A204.1 (cell line): ENCODE data around the gene LYST.
"Not testable (repeated sequence)": the region's sequence is repeated elsewhere in the genome, so short reads cannot be mapped to it uniquely, and the experiment has no call there.

Source experiments
- FAIRE-seq: peaks from 2 replicates; lab custom pipeline; 2012; peaks lifted over from hg19 to GRCh38; lab: Jason Lieb, UNC

Gene LYST

DNA sequence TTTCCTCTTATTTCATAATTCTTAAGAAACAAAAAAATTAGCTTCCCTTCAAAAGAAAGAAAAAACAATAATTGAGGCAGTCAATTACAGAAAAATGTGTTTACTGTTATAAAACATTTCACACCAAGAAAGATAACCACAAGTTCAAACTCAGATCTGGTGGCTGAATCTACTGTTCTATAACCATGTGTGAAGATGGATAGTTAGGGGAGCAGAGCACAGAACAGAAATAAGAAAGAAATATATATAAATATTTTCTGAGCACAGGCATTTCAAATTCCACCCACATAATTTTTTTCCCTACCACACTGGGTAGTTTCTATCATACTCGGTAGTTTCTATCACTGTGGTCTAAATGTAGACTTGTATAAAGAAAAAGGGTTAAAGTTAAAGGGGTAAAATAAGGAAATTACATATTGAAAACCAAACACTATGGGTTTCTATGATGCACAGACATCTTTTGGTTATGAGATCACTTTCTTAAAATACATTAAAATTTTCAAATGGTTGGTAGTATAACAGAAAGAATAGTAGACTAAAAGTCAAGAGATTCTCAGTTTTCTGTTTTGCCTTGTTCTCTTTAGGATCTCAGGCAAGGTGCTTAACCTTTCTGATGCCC is 10.8 kb downstream of the LYST start:
- FAIRE-seq, result no peak

DNA sequence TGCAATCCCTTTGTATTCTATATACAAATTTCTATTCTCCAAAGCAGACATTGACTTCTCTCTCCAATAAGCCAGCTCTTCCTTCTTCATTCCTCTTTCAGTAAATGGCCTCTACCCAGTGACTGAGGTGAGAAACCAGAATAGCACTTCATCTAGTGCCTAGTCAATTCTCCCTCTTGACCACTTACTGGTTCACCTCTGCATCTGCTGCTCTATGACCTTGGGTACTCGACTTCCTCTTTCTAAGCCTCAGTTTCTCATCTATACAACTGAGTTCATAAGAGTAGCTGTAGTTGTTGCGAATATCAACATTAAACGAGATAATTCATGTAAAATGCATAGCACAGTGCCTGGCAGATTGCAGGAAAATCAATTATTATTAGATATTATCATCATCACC is 12.4 kb downstream of the LYST start:
- FAIRE-seq, result no peak

DNA sequence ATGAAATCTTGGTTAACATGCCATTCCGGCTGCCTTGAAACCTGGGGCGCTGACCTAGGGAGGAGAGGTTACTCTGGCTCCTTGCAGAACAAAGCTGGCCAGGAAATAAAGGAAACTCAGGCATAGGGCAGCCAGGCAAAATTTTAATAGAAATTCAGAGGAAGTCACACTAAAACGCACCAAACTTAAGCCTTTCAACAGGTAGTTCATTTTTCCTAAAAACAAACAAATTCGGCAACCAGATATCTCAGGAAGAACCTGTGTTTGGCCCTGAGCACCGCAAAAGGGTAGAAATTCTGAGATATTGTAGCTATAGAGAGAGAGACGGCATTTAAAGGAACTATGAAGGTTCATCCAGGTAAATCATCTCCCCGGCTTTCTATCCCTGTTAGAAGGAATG is 13.1 kb downstream of the LYST start:
- FAIRE-seq, result no peak

DNA sequence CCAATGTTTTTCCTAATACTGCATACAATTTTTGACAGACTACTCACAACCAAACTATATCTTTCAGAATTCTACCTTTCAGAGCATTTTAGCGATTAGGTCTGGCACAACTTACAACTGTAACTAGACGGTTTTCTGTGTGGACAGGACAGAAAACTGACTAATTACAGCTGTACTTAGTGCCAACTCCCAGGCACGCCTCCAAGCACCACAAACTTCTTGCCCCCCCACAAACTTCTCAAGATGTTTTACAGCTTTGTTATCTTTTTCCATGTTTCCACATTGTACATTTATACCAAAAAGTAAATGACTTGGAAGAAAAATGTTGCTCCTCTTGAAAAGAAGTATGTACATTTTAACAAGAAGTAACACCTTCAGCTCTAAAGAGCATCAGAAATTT is 13.8 kb downstream of the LYST start:
- FAIRE-seq, result no peak

DNA sequence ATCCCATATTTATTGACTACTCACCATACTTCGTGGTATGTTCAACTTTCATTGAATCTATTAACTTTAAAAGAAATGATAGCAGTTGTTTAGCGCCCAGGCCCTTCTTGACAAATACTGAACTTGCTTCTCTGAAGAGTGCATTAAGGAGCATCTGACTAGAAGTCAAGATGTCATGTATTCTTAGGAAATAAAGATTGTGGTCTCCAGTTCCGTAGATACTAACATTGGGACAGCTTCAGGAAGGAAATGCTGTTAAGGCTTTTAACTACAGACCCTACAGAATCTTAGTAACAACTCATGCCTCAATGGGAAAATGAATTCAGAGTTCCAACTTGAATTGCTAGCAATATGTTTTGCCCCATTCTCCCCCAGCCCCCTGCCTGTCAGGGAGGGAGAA is 14.8 kb downstream of the LYST start:
- FAIRE-seq, result no peak

DNA sequence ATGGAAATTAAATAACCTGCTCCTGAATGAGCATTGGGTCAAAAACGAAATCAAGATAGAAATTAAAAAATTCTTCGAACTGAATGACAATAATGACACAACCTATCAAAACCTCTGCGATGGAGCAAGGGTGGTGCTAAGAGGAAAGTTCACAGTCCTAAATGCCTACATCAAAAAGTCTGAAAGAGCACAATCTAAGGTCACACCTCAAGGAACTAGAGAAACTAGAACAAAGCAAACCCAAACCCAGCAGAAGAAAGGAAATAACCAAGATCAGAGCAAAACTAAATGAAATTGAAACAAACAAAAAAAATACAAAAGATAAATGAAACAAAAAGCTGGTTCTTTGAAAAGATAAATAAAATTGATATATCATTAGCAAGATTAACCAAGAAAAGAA is 18.5 kb downstream of the LYST start:
- not testable (repeated sequence) for FAIRE-seq

DNA sequence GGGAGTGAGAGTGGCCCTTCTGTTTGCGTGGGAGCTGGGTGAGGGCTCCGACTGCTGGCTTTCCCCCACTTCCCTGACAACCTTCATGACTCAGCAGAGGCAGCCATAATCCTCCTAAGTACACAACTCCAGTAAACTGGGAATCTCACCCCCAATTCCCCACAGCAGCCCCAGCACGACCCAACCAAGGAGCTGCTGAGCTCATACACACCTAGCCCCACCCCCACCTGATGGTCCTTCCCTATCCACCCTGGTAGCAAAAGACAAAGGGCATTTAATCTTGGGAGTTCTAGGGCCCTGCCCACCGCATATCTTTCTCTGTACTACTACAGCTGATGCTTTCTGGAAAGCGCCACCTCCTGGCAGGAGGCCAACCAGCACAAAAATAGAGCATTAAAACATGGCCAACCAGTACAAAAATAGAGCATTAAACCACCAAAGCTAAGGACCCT is 21.0 kb downstream of the LYST start:
- not testable (repeated sequence) for FAIRE-seq

DNA sequence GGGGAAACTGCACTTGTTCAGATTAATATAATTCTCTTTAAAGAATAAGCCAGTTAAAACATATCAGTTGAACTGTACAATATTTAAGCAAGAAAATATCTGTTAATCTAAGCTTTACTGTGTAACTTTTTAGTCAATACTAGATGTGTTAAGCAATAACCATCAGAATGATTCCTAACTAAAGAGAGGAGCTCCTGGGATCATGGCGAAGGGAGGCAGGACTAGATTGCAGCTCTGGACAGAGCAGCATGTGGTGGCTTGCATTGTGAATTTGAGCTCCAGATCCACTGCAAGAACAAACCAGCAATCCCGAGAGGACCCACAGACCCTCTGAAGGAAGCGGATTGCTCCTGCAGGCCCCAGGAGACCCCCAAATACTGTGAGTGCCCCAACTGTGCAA is 21.9 kb downstream of the LYST start:
- no peak for FAIRE-seq

DNA sequence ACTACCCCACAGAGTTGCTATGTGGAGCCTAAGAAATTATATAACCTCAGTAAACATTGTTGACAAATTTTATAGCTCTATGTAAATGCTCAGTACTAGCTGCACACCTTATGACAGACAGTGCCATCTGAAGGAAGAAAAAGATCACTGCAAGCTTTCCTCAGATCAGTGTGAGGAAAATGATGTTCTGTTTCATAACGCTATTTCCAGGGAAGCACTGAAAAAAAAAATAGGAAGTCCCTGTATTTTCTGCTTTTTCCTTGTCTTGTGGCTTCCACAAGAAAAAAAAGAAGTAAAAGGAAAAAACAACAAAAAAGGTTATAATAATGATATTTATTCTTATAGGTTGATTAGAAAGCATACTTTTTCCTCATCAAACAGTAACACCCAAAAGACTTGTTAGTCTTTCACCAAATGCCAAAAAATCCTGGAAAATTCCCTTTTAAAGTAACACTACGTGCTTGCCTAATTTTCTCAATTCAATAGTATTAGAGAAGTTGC is 23.2 kb downstream of the LYST start:
- FAIRE-seq, result peak; percentile 85

DNA sequence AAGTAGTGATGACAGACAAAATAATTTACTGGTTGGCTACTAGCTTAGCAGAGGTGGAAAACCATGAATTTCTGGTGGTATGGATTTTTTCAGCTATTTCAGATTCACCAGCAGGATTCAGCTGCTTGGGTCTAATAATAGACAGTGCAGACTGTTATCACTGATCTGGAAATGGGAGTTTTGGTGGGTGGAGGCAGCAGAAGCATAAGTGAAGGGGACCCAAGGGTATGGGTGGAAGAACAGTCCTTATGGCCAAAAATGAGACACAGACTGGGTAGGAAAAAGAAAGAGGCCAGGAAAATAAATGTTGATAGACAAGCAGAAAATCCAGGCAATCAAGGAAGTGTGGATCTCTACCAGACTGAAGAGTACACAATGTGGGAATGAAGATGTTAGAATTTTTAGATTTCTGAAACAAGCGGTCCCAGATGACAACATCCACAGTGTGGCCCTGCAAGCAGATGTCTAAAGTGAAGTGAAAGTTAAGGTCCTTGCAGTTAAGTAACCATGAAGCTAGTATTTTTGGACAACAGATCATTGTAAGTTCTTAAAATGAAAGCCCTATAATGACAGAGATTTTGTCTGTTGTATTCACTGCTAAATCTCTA is 24.7 kb downstream of the LYST start:
- no peak for FAIRE-seq

DNA sequence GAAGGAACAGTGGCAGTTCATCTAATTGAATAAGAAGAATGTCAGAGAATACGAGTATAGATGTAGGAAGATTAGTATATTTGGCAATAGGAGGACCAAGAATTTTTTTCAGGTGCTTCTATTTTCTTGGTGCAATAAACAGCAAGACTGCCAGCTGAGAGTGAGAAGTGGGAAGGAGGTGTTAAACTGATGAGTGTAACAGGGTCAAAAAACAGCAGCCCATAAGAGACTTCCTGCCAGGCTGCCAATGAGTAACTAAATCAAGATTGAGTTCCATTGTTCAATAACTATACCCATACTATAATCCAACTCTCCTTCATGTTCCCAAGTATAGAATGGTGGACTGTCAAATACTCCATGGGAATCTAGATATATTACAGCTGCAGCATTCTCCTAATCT is 28.7 kb downstream of the LYST start:
- FAIRE-seq, result no peak

DNA sequence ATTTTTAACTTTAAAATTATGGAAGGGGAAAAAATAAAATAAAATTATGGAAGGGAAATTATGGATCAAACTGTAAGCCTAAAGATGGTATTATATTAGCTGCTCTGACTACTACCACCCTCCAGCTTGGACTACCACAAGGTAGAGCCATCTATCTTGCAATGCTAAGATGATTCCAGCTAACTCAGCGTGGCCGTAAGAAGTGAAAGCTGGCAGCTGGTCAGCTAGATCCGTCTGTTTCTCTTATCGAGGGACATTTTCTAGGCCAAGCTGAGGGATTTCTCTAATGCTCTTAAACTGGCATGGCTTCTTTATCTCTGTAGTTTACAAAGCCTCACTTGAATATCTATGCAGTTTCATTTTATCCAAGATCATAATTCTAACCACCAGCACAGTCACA is 31.5 kb downstream of the LYST start:
- no peak for FAIRE-seq

DNA sequence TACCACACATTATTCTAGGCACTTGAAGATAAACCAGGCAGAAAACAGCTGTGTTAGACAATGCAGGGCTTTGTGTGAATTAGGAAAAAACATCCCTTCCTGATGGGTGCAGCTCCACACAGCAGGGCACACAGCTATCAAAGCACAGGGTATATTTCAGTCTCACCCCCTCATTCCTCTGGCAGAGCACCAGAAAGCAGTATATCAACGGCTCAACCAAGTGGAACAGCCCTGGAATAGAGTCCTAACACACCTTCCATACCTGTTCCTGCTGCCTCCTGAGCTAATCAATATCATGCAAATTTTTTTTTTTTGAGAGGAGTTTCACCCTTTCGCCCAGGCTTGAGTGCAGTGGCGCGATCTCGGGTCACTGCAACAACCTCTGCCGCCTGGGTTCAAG is 32.1 kb downstream of the LYST start:
- no peak for FAIRE-seq

DNA sequence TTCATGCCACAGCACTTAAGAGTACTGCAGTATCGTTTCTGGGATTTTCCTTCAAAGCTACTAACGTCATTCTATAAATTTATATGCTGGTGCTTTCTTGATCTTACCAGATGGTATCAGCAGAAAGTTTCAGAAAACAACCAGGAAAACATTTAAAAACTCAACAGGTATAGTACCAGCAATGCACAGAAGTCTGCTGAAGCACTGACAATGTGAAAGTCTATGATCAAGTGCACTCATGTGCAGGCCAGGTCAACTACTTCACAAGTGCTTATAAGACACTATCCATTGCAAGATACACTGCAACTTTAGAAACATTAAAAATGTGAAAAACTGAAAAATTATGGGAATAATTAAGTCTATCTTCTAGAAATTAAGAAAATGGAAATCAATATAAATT is 34.7 kb downstream of the LYST start:
- FAIRE-seq, result no peak

DNA sequence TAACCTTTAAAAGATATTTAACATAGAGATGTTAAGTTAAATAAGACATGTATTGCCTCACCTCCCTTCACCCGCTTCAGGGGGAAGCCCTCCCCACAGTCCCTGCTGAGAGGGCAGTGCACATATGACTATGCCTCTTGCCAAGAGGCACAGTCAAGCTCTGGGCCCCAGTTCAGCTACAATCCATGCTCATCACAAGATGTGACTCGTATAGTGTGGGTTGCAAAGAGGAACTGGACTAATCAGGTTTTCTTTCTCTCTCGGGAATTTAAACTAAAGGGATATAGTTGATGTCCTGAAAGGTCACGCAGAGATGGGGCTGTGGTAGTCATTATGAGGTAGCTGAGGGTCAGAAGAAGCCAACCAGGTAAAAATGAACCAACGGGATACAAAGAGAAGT is 35.6 kb downstream of the LYST start:
- no peak for FAIRE-seq

DNA sequence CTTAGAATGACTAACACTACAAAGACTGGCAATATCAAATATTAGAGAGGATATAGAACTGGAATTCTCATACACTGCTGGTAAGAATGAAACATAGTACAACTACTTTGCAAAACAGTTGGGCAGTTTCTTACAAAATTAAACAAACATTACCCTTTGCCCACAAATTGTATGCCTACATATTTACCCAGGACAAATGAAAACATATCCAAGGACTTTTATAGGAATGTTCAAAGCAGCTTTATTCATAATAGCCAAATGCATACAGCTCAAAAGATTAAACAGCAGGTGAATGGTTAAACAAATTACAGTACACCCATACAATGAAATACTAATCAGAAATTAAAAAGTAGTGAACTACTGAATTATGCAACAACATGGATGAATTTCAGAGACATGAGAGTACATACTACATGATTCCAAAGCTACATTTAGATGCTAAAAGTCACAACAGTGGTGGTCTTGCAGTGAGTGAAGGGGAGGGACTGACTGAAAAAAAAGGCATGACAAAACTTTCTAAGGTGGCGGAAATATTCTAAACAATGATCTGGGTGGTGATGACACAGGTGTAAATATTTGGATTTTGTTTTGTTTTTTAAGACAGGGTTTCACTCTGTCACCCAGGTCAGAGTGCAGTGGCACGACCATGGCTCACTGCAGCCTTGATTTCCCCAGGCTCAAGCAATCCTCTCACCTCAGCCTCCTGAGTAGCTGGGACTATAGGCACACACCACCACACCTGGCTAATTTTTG is 40.4 kb downstream of the LYST start:
- no peak for FAIRE-seq

DNA sequence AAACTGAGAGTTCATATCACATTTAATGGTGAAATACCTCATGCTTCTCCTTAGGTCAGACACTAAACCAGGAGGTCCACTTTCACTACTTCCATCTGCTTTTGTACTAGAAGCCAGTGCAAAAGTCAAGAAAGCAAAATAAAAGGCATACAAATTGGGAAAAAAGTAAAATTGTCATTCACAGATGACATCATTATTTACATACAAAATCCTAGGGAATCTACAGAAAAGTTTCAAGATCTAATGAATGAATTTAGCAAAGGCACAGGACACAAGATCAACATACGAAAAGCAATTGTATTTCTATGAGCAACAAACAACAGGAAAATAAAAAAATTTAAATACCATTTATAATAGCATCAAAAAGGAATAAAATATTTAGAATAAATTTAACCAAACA is 41.5 kb downstream of the LYST start:
- no peak for FAIRE-seq

DNA sequence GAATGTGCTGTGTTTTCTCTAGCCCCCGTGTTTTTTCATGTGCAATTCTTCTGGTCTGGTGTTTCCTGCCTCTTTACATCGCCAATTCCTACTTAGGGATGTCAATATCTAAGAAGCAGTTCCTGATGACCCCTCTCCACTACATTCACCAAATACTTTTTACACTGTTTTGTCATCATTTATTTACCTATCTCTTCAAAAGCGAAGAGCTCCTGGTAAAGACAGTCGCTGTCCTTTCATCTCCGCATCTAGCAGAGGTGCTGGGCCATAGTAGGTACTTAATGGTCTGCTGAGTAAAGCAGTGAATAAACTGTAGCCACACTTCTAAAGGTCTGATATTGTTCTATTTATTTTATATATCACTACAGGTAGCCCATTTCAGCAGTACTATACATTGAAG is 43.0 kb downstream of the LYST start:
- FAIRE-seq, result no peak

DNA sequence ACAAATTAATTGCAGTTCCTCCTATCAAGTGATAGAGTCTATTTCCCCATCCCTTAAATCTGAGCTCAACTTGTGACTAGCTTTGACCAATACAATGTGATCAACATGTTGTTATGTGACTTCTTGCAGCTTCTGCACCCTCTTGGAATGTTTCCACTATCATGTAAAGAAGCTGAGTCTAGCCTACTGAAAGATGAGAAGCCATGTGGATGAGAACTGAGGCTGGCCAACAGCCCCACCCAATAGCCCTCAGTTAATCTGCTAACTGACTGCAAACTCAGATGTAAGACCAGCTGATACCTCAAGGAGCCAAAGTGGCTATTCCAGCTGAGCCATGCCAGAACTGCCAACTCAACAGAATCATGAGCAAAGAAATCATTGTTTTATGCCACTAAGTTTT is 44.0 kb downstream of the LYST start:
- FAIRE-seq, result no peak

DNA sequence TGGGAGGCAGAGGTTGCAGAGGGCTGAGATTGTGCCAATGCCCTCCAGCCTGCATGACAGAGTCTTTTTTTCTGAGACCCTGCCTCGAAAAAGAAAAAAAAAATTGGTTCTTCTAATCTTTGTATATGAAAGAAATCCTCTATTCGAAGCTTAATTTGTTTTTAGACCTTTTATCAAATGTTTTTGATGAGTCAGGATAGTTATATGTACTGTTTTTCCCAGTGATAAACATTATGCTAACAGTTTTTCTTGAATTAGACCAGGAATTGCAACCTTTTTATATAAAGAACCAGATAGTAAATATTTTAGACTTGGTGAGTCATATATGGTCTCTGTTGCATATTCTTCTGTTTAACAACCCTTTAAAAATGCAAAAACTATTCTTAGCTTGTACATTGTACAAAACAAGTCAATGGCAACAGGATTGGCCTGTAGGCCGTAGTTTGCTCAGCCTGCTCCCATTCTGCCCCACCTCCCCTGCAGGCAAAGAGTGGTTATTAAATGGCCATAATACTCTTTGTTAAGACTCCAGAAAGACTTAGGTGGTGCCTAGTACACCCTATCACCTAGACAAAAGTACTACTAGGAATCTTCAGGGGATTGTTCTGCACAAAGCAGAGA is 45.2 kb downstream of the LYST start:
- no peak for FAIRE-seq

DNA sequence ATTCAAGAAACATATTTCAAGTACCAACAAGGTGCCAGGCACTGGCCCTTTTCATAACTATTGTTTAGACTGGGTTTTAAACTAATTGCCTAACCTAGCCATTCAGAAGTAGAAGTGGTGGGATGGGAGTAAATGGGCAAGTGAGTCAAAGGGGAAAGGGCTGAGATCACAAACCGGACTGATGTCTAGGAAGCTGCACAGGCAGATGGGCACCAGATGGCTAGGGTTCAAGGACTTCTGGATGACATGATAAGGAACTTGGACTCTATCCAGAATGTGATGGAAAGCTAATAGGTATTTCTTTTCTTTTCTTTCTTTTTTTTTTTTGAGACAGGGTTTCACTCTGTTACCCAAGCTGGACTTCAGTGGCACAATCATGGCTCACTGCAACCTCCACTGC is 46.6 kb downstream of the LYST start:
- FAIRE-seq, result no peak

DNA sequence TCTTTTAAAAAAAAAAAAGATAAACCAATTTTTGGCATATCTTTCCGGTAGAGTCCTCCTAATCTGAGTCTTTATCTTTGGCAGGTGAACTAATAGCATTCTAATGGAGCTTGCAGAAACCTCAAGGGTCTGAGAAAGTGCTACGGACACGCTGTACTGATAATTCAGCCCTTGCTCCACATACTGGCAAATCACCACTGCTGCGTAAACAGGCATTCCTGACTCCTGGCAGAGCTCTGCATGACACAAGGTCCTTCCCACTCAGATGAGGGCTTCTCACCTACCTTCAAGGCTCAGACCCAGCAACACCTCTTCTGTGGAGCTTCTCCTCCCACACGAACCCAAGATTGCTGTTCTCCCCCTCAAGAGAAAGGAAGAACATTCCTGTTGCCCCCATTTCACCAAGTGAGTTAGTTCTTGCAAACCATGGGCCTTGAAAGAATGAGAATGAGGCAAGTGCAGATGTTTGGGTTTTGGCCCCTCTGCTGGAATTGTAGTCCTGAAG is 48.0 kb downstream of the LYST start:
- FAIRE-seq, result no peak
